ENCODE results near the gene RELL1.

DNA sequence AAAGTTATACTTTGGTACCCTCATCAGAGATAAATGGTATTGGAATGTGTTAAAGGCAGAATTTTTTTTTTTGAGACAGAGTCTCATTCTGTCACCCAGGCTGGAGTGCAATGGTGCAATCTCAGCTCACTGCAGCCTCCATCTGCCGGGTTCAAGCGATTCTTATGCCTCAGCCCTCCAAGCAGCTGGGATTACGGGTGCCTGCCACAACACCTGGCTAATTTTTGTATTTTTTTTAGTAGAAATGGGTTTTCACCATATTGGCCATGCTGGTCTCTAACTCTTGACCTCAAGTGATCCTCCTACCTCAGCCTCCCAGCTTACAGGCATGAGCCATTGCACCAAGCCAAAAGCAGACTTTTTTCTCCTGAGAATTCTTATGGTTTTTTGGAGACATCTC, 11.4 kb upstream of the RELL1 start:
- TF ChIP-seq SPI1 (IDR thresholded peaks at IDR 0.05; ENCODE audit: low read depth, low read length) (no peak), POLR2A (IDR thresholded peaks at IDR 0.05; ENCODE audit: low read depth, low read length) (no peak), PAX5 (IDR thresholded peaks at IDR 0.05; ENCODE audit: insufficient read depth, low read length, severe bottlenecking) (no peak)
